DMS 273 treated with DMSO at 0.1 percent for 48 hours (cell line): ENCODE data around the gene BUB1B.

ENCODE experiments used
- DNase-seq: peaks from one replicate; lab custom pipeline; 2025; lab: John Stamatoyannopoulos, UW

Gene BUB1B

DNA sequence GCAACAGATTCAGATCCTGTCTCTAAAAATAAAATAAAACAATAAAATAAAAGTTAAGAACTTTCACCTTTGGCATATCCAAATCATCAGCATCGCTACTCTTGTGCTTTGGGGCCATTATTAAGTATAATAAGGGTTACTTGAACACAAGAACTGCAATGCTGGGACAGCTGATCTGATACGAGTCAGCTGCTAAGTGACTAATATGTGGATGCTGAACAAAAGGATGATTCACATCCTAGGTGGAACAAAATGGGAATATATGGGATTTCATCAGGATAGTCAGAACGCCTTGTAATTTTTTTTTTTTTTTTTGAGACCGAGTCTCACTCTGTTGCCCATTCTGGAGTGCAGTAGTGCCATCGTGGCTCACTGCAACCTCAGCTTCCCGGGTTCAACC lies 29.7 kb downstream of the BUB1B start:
- no peak for DNase-seq

DNA sequence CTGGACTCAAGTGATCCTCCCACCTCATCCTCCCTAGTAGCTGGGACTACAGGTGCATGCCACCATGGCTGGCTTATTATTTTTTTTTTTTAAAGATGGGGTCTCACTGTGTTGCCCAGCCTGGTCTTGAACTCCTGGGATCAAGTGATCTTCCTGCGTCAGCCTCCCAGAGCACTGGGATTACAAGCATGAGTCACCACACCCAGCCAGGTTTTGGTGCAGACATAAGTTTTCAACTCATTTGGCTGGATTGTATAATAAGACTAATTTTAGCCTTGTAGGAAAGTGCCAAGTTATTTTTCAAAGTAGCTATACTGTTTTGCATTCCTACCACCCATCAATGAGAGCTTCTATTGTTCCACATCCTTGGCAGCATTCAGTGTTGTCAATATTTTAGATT lies 32.1 kb downstream of the BUB1B start:
- DNase-seq = no peak

DNA sequence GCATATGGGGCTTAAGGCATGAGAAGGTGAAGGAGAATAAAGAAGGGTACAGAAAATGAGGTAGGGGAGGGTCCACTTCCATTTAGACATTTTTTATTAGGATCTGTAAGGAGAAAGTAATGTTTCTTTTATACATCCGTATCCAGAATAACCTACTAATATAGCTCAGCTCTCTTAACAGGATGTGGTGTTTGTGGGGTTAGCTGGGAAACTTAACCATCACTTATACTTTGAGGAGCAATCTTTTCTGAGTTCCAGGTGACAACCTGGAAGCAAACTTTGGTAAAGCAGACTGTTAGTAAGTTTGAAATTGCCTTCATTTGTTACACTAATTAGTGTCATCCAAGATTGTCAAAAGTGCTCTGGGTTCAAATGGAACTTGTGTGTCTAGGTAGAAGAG lies 36.6 kb downstream of the BUB1B start:
- no peak for DNase-seq

DNA sequence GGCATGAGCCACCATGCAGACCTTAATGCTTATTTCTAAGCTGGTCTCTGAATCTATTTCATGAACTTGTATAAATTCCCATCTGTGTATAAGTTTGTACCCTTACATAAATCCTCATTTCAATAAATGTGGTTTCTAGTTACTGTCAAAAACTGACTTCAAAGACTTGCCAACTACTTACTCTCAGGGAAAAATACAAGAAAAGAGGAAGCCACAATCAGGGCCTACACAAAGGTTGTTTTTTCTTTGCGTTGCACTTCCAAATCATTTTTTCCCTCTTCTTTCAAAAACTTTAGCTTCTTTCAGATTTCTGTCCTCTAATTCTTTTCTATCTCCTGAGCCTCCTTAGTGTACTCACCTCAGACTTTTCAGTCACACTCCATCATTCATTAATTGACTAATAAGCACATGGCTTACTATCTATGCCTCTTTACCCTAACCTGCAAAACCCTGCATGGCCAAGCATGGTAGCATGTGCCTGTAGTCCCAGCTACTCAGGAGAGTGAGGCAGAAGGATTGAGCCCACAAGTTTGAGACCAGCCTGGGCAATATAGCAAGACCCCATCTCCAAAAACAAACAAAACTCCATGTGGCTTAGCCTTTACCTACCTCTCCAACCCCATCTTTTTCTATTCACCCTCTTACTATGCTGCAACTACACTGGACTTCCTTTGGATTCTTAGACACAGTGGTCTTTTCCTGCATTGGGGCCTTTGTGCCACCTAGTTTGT lies 37.7 kb downstream of the BUB1B start:
- DNase-seq = no peak

DNA sequence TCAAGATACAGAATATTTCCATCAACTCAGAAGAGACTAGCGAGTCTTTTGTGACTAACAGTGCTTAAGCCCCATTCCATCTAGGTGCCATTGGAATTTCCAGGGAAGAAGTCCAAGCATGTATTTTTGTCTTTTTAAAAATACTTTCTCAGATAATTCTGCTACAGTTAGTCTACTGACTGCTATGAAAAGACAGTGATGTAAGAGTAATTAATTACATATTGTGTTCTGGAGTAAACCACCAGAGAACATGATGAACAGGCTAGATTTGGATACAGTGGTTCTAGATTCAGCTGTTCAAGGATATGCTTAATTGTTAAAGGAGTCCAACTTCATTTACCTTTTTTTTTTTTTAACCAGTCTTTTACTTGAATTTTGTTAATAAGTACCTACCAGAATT lies 43.2 kb downstream of the BUB1B start:
- DNase-seq = no peak

DNA sequence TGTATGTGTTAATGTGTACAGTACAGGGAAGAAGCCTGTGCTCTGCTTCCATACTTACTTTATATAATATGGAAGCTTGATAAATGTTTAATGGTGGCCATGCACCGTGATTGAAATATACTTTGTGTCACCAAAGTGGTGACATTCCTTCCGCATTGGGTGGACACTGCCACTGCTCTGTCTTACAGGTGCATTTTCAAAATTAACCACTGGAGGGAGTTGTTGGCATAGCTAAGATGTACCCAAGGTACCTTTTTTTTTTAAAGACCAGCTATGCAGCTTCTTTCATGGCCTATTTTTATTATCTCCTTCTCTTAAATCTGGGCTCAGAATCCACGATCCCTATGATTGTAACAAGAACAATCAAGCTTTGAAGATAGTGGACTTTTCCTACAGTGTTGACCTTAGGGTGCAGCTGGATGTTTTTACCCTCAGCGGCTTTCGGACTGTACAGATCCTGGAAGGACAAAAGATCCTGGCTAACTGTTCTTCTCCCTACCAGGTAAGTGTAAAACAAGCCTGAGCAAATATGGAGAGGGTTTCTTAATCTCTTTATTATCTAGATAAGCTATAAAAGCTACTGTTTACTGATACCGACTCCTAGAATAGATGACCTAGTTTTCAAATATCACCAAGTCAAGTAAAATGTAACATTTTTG lies 56.4 kb downstream of the BUB1B start:
- no peak for DNase-seq

DNA sequence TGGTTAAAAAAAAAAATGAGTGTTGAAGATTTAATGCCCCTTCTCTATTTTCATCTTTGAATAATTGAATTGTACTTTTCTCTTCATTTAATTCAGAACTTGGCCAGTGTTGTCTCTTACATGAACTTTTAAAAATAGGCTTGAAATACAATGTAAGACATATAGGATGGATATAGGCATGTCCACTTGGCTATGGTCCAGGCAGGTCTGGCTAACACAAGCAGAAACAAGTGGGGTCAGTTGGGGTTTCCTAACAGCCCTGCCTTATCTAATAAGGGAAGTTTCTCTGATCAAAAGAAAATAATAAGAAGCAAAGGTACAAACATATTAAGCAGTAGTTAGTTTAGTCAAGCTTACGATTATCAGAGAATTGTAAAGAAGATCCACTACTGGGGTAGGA lies 58.9 kb downstream of the BUB1B start:
- no peak for DNase-seq

DNA sequence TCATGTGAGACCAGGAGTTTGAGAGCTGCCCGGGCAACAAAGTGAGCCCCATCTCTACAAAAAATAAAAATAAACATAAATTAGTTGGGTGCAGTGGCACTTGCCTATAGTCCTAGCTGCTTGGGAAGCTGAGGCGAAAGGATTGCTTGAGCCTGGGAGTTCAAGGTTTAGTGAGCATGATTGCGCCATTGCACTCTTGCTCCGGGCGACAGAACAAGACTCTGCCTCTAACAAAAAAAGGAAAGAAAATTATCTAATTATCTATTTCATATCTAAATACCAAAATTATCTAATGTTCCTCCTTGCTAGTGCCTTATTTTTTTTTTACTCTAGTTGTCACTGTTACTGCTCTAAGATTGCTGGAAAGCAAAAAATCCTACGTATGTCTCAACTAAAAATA lies 61.3 kb downstream of the BUB1B start:
- no peak for DNase-seq

DNA sequence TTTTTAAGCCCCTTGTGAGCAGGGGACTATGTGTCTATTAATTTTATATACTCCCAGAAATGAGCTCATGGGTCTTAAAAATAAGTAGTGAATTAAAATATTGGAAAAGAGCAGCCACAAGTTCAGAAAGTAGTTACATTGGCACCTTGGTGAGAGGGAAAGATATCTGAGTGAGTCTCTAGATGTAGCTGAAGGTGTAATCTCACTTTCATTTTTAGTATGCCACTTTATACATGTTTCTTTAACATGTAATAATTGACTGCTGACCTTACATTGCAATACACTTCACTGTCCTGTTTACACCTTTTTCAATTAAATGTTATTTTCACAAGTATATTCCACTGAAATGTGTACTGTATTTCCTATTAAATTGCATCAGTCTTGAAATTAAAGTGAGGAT lies 65.9 kb downstream of the BUB1B start:
- no peak for DNase-seq

DNA sequence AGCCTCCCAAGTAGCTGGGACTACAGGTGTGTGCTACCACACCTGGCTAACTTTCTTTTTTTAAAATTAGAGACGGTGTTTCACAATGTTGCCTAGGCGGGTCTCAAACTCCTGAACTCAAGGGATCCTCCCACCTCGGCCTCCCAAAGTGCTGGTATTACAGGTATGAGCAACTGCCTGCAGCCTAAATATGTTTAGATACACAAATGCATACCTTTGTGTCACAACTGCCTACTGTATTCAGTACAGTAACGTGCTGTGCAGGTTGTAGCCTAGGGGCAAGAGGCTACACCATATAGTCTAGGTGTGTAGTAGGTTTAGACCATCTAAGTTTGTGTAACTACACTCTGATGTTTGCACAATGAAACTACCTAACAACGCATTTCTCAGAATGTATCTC lies 68.4 kb downstream of the BUB1B start:
- no peak for DNase-seq

DNA sequence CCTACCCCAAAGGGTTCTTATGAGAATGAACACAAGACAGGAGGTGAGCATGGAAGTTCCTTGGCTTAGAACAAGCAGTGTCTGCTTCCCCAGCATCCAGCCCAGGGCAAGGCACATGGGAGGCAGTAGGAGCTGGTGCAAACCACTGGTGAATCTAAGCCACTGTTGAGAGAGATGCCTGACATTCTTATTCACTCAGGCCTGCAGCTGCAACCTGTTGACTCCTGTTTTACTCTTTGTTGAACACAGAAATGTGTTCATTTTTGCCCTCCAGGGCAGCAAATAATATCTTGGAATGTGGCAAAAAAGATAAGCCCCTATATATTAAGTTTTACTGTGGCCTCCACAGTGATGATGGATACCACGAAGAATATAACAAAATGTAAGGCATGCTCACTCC lies 69.1 kb downstream of the BUB1B start:
- no peak for DNase-seq

DNA sequence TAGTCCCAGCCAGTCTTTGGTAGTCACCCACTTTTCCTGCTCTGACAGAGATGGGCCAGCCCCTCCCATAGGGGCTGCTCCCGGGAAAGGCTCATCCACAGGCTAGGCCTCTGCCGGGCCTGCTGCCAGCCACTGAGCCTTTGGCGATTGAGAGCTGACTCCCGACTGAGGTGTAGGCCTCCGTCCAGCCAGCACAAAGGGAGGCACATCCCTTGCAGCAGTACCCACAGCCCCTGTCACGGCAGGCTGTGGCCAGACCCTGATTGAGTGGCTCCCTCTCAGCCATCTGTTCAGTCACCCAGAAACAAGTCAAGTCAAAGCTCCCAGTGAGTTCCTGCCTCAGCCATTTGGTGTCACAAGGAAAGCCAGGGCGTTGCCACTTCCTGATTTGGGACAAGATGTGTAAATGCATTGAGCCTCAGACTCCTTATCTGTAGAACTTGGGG lies 71.8 kb downstream of the BUB1B start:
- no peak for DNase-seq

DNA sequence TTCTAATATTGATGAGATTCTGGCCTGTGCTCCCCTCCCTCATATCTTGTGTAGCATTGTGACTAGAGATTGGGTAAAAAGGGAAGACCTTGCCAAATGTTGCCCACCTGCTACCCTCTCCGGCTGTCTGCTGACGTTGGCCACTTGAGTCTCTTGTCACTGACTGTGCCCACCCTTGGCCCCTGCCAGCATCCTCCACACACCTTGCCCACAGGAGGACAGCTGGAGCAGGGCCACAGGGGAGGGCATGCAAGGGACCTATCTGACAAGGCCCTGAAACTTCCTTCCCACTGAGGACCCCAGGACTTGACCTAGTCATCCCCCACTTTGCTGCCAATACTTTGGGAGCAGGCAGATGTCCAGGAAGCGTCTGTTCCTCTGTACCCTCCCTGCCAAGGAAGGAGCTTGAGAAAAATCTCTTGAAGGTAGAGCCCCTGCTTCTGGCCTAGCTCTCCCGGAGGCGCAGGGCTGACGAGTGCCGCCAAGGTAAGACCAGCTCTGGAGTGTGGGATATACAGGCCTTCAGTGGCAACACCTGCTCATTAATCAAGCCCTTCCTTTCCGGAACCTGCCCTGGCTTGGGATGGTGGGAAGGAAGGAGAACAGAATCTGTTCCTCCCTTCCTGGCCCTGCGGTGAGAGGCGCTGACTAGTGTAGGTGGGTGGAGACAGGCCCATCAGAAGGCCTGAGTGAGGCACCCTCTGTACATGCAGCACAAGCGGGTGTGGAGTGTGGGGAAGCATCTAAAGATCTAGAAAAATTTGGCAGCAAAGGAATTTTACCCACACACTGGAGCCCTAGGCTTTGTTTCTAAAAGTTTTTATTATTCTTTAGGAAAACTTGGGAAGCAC lies 73.1 kb downstream of the BUB1B start:
- no peak for DNase-seq

DNA sequence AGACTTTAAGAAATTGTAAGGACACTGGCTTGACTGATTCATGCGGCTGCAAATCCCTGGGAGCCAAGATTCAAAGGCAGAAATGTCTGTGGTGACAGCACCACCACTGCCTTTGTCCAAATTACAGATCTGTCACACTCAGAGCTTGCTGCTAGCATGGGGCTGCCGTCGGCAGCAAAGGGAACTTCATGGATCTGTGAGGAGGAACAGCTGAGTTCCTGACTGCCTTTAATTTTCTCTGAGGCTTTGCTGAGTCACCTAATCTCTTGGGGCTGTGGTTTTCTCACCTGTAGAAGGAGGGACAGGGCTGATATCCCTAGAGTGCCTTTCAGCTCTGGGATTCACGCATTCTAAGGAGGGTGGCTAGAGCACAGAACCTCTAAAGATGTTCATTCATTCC lies 73.9 kb downstream of the BUB1B start:
- DNase-seq = no peak

DNA sequence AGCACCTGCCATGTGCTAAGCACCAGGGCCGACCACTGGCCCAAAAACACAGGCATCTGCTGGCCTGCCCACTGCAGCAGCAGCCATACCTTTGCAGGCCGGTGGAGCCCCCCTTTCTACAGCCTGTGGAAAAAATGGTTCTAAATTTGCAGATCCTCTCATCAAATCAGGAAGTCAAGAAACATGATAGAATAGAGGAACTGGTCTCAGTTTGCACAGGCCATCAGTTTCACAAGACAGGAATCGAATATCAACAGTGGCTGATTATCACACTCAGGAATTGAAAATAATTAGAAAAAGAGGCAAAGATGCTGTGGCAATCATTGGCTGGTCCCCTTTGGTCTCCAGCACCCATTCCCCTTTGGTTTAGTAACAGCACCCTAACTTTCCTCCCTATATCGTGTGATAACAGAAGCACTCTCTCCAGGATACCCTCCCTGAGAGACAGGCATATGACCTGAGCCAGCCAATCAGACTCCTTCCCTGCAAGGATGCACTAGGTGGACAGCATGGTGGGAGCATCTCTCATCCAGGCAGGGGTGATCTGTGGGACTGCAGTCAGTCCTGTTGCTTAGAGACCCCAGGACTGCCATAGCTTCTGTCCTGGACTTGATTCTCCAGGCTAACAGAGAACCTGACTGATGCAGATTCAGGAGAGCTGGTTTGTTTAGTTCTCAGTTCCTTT lies 74.5 kb downstream of the BUB1B start:
- DNase-seq = no peak

DNA sequence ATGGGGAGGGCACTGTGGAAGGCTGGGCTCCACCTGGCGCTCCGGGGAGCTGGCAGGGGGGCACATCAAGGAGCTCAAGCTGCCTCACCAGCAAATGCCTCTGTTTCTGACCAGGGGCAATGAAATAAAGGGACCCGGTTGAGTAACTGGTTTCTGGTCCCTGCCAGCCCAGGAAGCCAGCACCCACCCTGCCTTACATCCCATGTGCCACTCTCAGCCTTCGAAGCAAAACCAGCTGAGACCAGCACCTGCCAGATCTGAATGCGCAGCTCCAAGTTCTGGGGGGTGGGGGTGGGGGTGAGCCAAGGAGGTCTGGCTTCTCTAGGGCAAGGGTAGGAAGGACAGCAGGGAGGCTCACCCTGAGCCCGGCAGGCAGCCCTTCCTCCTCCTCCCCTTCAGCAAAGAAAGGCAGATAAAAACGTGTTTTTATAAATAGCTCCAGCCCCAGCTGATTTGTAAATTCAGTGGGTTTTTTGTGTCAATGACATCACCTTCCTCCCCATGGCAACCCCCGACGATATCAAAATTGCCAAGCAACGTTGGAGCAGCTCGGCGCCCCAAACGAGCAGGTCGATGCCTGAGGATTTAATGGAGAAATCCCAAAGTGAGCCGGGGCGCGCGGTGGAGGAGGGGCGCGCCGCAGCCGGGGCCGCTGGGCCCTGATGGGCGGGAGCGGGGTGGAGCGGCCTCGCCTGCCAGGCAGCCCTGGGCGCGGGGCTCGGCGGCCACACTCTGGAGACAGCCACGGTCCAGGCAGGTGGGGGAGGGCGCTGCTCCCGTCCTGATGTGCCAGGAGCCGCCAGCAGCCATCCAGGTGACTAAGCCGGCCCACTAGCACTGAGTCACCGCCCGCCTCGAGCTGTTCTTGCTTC lies 77.9 kb downstream of the BUB1B start, which contains the start of gene PAK6:
Gene PAK6, plus strand, starts transcription at position 532 of the 872 bp plus-strand sequence. CDS start 25,723 bp downstream, outside the sequence.
- DNase-seq = no peak

DNA sequence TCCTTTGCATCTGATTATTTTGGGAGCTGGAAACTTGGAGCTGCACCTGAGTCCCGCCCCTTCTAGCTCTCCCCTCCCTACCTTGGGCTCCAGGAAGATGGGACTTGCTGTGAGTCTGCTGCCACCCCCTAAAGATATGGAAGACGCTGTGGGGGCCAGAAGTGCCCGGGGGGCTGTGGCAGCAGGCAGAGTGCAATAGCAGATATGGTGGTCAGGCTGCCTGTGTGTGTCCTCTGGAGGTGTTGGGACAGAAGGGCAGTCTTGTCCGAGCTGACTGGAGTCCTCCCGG lies 78.5 kb downstream of the BUB1B start:
- no peak for DNase-seq

DNA sequence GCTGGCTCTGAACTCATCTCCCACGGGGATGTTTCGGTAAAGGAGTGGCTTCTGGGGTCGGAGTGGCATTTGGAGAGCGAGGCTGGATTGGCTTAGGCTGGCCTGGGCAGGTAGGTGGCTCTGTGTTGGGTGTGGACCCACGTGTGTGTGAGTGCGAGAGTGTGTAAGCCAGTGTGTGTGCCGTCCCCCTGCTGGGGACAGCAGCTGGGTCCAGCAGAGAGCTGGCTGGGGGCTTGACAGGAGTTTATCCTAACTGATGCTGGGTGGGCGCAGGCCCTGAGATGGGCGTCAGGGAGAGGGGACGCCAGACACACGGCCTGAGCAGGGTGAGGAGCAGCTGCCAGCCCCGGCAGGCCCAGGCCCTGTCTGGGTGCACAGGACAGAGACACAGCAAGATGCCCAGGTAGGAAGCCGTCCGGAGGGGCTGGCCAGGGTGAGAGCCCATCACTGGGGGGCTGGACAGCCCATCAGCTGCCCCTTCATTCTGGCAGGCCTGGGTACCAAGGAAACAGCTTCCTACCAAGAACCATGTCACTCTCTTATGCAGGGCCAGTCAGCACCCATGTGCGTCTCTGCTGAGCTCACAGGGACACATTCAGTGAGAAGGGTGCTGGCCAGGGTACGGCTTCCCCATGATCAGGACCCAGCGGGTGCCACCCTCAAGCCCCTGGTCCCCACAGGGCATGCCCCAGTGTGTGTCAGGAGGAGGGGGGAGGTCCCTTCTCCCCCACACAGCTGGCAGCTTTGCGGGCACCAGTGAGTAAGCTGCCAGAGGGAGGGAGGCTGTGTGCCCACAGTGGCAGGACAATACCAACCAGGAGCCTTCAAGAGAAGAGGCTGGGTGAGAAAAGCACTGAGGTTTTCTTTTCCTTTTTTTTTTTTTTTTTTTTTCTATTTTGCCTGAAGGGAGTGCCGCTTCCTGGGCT lies 79.1 kb downstream of the BUB1B start:
- DNase-seq = no peak

DNA sequence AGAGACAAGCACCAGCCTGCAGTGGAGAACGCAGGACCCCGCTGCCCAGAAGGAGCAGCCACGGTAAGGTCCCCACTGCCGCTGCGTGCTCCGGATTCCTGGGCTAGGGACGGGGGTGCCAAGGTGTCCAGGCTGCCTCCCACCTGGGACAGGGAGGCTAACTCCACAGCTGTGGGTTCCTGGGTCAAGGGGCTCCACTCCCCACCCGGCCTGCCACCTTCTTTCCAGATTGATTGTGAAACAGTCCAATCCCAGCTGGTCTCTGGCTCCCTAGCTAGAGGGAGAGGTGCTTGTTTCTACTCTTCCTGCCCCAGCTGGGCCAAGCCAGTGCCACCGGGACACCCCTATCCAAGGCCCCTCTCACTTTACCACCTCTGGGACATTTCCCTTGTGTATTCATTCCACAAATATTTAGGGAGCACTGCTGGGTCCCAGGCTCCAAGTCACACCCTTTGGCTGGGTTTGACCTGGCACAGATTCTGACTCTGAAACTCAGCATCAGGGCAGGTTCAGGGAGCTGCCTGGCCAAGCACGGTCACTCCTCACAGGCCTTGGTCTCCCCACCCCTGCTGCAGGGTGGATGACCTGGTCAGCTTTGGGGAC lies 79.9 kb downstream of the BUB1B start:
- DNase-seq = no peak
